Parietal lobe (tissue), 1 donor: Measurements from ENCODE around the gene COL4A6. TPM values are rescaled to one million over a fixed set of nuclear protein-coding genes. Genes with fewer than 3 reads are reported as not detected.

Experiments used
- total RNA-seq: library from RNA; depleted of rRNA; stranded (reverse); fragments of >200 nt; gene quantifications from one replicate; pipeline ENCODE4 v1.2.3, GENCODE V29; 2014

COL4A6 gene
- 6.3 TPM for total RNA-seq

GRCh38 chrX:108438110-108438623 is at the start of gene COL4A6:
Gene COL4A6 (minus strand): TSS chrX:108438422. CDS start chrX:108438196, 226 bp downstream.

GRCh38 chrX:108439426-108439942 is 1.3 kb upstream of the COL4A6 start, which contains the start of gene COL4A5:
Gene COL4A5 (plus strand): TSS chrX:108439838. CDS start chrX:108440126, 288 bp downstream.

Other genes with a start within 250 kb of the COL4A6 start
- gene COL4A5, start 1.4 kb upstream of the COL4A6 start, total RNA-seq = 30.4 TPM